HepG2 (cell line): ENCODE measurements around the gene GRAP. TPM values are rescaled to one million over a fixed set of nuclear protein-coding genes. Genes with fewer than 3 reads are reported as not detected.

ENCODE experiments used
- ELF3 ChIP-seq: IDR thresholded peaks from 2 replicates; pipeline ENCODE4 v1.6.1; 2016; ENCODE audit warnings: missing genetic modification reagents, missing compliant biosample characterization
- FOXK1 ChIP-seq: sonication (generic); formaldehyde crosslinking; IDR thresholded peaks from 2 replicates; pipeline ENCODE4 v1.4.0; 2020; ENCODE audit warnings: low read depth, missing genetic modification reagents, borderline replicate concordance
- GFI1 ChIP-seq: sonication (generic); formaldehyde crosslinking; IDR thresholded peaks from 2 replicates; pipeline ENCODE4 v1.5.0; 2020; ENCODE audit warnings: missing genetic modification reagents, mild to moderate bottlenecking, borderline replicate concordance
- HDAC1 ChIP-seq: sonication (generic); formaldehyde crosslinking; IDR thresholded peaks from 2 replicates; pipeline ENCODE4 v1.5.1; 2020; ENCODE audit warnings: mild to moderate bottlenecking, missing genetic modification reagents
- HOXD1 ChIP-seq: sonication (generic); formaldehyde crosslinking; IDR thresholded peaks from 2 replicates; pipeline ENCODE4 v1.5.0; 2020; ENCODE audit warnings: missing genetic modification reagents
- JARID2 ChIP-seq: sonication (generic); formaldehyde crosslinking; IDR thresholded peaks from 2 replicates; pipeline ENCODE4 v1.8.1; 2023; ENCODE audit warnings: missing genetic modification reagents, inconsistent platforms; ENCODE audit not compliant: insufficient replicate concordance
- KDM2A ChIP-seq: sonication (generic); formaldehyde crosslinking; IDR thresholded peaks from 2 replicates; pipeline ENCODE4 v1.4.0; 2020; ENCODE audit warnings: low read depth, missing genetic modification reagents, borderline replicate concordance
- MED13 ChIP-seq: sonication (generic); formaldehyde crosslinking; IDR thresholded peaks from 2 replicates; pipeline ENCODE4 v1.5.0; 2020; ENCODE audit warnings: missing genetic modification reagents
- NR2F2 ChIP-seq: IDR thresholded peaks from 2 replicates; pipeline ENCODE4 v1.6.1; 2012; ENCODE audit warnings: low read depth, inconsistent platforms, borderline replicate concordance
- ONECUT2 ChIP-seq: sonication (generic); formaldehyde crosslinking; IDR thresholded peaks from 2 replicates; pipeline ENCODE4 v1.4.0; 2020; ENCODE audit warnings: missing genetic modification reagents
- RFXAP ChIP-seq: sonication (generic); formaldehyde crosslinking; IDR thresholded peaks from 2 replicates; pipeline ENCODE4 v1.4.0; 2020; ENCODE audit warnings: missing genetic modification reagents, borderline replicate concordance
- SKI ChIP-seq: fragments of 450-650 bp; IDR thresholded peaks from one replicate; pipeline ENCODE4 v1.6.1; 2018; ENCODE audit warnings: mild to moderate bottlenecking; ENCODE audit not compliant: partially characterized antibody
- STAT5B ChIP-seq: sonication (generic); formaldehyde crosslinking; IDR thresholded peaks from 2 replicates; pipeline ENCODE4 v1.4.0; 2020; ENCODE audit warnings: missing genetic modification reagents
- ZEB1 ChIP-seq: IDR thresholded peaks from 2 replicates; pipeline ENCODE4 v1.6.1; 2012; ENCODE audit warnings: mild to moderate bottlenecking, low read depth, inconsistent platforms; ENCODE audit not compliant: insufficient replicate concordance
- ZMYM3 ChIP-seq: sonication (generic); formaldehyde crosslinking; IDR thresholded peaks from 2 replicates; pipeline ENCODE4 v1.5.1; 2020; ENCODE audit warnings: mild to moderate bottlenecking, missing genetic modification reagents
- ZNF33A ChIP-seq: sonication (generic); formaldehyde crosslinking; IDR thresholded peaks from 2 replicates; pipeline ENCODE4 v1.5.1; 2020; ENCODE audit warnings: missing genetic modification reagents, mild to moderate bottlenecking, moderate library complexity, borderline replicate concordance
- ZNF350 ChIP-seq: sonication (generic); formaldehyde crosslinking; IDR thresholded peaks from 2 replicates; pipeline ENCODE4 v1.4.0; 2020; ENCODE audit warnings: mild to moderate bottlenecking, low read depth, missing genetic modification reagents, borderline replicate concordance
- ZNF432 ChIP-seq: sonication (generic); formaldehyde crosslinking; IDR thresholded peaks from 2 replicates; pipeline ENCODE4 v1.5.0; 2020; ENCODE audit warnings: missing genetic modification reagents, mild to moderate bottlenecking, borderline replicate concordance
- ZNF788 ChIP-seq: sonication (generic); formaldehyde crosslinking; IDR thresholded peaks from 2 replicates; pipeline ENCODE4 v1.5.0; 2020; ENCODE audit warnings: mild to moderate bottlenecking, missing genetic modification reagents, borderline replicate concordance
- polyA plus RNA-seq, 8 experiments: library from polyadenylated mRNA; depleted of rRNA in 3 of 8; stranded (reverse) in 7 of 8; unstranded in 1 of 8; fragments of >200 nt; fragmentation: Illumina TruSeq in 4 of 8; extraction: Trizol in 4 of 8; gene quantifications; 2 replicates each; pipeline versions ENCODE4 v1.2.1 to v1.2.3, GENCODE V29; 2011 to 2016; ENCODE audit warnings: low read depth in 4 of 8, missing spikeins in 1 of 8, mixed read lengths in 1 of 8; ENCODE audit not compliant: insufficient read depth in 1 of 8
- total RNA-seq, 5 experiments: library from RNA; depleted of rRNA; stranded (reverse); fragments of >200 nt; fragmentation: Illumina TruSeq; extraction: Trizol; gene quantifications; 2 replicates each; pipeline ENCODE4 v1.2.3, GENCODE V29; 2016; ENCODE audit warnings: low read depth in 1 of 5
- TF ChIP-seq, protein P1 (sequence below): sonication (generic); formaldehyde crosslinking; IDR thresholded peaks from 2 replicates; pipeline ENCODE4 v1.8.0; 2022; ENCODE audit warnings: missing genetic modification reagents, mild to moderate bottlenecking, moderate library complexity, borderline replicate concordance
- TF ChIP-seq, protein P2 (sequence below): sonication (generic); IDR thresholded peaks from 2 replicates; pipeline ENCODE4 v1.6.1; 2016; ENCODE audit warnings: low read depth, borderline replicate concordance
- TF ChIP-seq, protein P3 (sequence below): sonication (generic); formaldehyde crosslinking; IDR thresholded peaks from 2 replicates; pipeline ENCODE4 v1.4.0; 2020; ENCODE audit warnings: missing genetic modification reagents

The GRAP gene
- total and polyA plus RNA-seq, 2 of the 13 experiments (the other 11 are each of a cell fraction or from before 2014, with no cell fraction given): 0.77 to 1.7 TPM

DNA sequence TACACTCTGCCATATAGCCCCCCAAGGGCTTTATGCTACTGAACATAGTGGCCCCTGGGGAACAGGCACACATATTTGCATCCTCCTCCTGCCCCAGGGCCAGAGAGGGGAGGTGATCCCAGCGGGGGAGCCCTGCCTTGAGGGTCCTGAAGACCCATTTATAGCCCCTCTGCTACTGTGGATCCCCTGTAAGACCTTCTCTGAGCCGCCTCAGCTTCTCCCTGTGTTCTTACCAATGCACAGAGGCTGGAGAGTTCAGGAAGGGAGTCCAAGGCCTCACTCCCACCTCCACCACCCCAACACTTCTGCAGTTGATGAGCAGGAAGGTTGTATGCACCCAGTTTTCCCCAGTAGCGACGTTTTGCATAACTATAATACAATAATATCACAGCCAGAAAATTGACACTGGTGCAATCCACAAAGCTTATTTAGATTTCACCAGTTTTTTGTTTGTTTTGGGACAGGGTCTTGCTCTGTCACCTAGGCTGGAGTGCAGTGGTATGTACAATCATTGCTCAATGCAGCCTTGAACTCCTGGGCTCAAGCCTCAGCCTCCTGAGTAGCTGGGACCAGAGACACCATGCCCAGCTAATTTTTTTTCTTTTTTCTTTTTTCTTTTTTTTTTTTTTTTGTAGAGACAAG, 40.8 kb downstream of the GRAP start (continued):
- TF ChIP-seq ZNF33A (no peak), STAT5B (CRISPR knock-in tag) (no peak), ZEB1 (peak; percentile 66), NR2F2 (peak; percentile 78), RFXAP (CRISPR knock-in tag) (peak; percentile 71; the same call in 1 of the 2 replicates), ELF3 (peak; percentile 69), SKI (peak; percentile 84), JARID2 (CRISPR knock-in tag) (no peak), ZNF432 (CRISPR knock-in tag) (no peak), ZNF788 (CRISPR knock-in tag) (peak; percentile 74; the same call in 1 of the 2 replicates), ZNF350 (CRISPR knock-in tag) (peak; percentile 33; the same call in 1 of the 2 replicates), HOXD1 (CRISPR knock-in tag) (0 out of 2 replicates have a peak, but pooled peaks have one; percentile 41), FOXK1 (CRISPR knock-in tag) (peak; percentile 83), HDAC1 (CRISPR knock-in tag) (peak; percentile 54), ONECUT2 (CRISPR knock-in tag) (peak; percentile 28; the same call in 1 of the 2 replicates), KDM2A (CRISPR knock-in tag) (0 out of 2 replicates have a peak, but pooled peaks have one; percentile 21), GFI1 (CRISPR knock-in tag) (peak; percentile 48; the same call in 1 of the 2 replicates), ZMYM3 (peak; percentile 89), MED13 (CRISPR knock-in tag) (peak; percentile 62; the same call in 1 of the 2 replicates)
- TF ChIP-seq, protein P1, sequence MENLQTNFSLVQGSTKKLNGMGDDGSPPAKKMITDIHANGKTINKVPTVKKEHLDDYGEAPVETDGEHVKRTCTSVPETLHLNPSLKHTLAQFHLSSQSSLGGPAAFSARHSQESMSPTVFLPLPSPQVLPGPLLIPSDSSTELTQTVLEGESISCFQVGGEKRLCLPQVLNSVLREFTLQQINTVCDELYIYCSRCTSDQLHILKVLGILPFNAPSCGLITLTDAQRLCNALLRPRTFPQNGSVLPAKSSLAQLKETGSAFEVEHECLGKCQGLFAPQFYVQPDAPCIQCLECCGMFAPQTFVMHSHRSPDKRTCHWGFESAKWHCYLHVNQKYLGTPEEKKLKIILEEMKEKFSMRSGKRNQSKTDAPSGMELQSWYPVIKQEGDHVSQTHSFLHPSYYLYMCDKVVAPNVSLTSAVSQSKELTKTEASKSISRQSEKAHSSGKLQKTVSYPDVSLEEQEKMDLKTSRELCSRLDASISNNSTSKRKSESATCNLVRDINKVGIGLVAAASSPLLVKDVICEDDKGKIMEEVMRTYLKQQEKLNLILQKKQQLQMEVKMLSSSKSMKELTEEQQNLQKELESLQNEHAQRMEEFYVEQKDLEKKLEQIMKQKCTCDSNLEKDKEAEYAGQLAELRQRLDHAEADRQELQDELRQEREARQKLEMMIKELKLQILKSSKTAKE (CRISPR knock-in tag): peak; percentile 69; the same call in 1 of the 2 replicates
- TF ChIP-seq, protein P2, sequence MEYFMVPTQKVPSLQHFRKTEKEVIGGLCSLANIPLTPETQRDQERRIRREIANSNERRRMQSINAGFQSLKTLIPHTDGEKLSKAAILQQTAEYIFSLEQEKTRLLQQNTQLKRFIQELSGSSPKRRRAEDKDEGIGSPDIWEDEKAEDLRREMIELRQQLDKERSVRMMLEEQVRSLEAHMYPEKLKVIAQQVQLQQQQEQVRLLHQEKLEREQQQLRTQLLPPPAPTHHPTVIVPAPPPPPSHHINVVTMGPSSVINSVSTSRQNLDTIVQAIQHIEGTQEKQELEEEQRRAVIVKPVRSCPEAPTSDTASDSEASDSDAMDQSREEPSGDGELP: peak; percentile 43; the same call in 1 of the 2 replicates
- TF ChIP-seq, protein P3, sequence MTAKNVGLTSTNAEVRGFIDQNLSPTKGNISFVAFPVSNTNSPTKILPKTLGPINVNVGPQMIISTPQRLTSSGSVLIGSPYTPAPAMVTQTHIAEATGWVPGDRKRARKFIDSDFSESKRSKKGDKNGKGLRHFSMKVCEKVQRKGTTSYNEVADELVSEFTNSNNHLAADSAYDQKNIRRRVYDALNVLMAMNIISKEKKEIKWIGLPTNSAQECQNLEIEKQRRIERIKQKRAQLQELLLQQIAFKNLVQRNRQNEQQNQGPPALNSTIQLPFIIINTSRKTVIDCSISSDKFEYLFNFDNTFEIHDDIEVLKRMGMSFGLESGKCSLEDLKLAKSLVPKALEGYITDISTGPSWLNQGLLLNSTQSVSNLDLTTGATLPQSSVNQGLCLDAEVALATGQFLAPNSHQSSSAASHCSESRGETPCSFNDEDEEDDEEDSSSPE (CRISPR knock-in tag): peak; percentile 28; the same call in 1 of the 2 replicates
